H9 (cell line): ENCODE results near the gene MGAT4C. TPM values are rescaled to one million over a fixed set of nuclear protein-coding genes. Genes with fewer than 3 reads are reported as not detected.

ENCODE experiments used
- DNase-seq: peaks from one replicate; pipeline ENCODE4 v3.0.0-alpha.2; 2017
- H2AFZ ChIP-seq: one replicate; pipeline ENCODE4 v1.6.1; 2013; ENCODE audit warnings: mild to moderate bottlenecking, low read length, control low read depth, moderate library complexity
- H2AK5ac ChIP-seq: 2 replicates; pipeline ENCODE4 v1.6.1; 2013; ENCODE audit warnings: low read length, control low read depth, mixed read lengths; ENCODE audit not compliant: insufficient read length
- H2BK120ac ChIP-seq: one replicate; pipeline ENCODE4 v1.6.1; 2013; ENCODE audit warnings: low read depth, mild to moderate bottlenecking, low read length, control low read depth, inconsistent platforms; ENCODE audit not compliant: poor library complexity, severe bottlenecking
- H2BK12ac ChIP-seq: 2 replicates; pipeline ENCODE4 v1.6.1; 2013; ENCODE audit warnings: low read length, control low read depth, mixed read lengths, low read depth; ENCODE audit not compliant: insufficient read length
- H2BK15ac ChIP-seq: 2 replicates; pipeline ENCODE4 v1.6.1; 2013; ENCODE audit warnings: low read depth, low read length, control low read depth
- H2BK20ac ChIP-seq: one replicate; pipeline ENCODE4 v1.6.1; 2013; ENCODE audit warnings: low read depth, mild to moderate bottlenecking, low read length, control low read depth, inconsistent platforms; ENCODE audit not compliant: poor library complexity, severe bottlenecking
- H2BK5ac ChIP-seq: 2 replicates; pipeline ENCODE4 v1.6.1; 2013; ENCODE audit warnings: low read length, control low read depth, mixed read lengths; ENCODE audit not compliant: insufficient read length
- H3K14ac ChIP-seq: 2 replicates; pipeline ENCODE4 v1.6.1; 2013; ENCODE audit warnings: low read length, control low read depth; ENCODE audit not compliant: insufficient read depth
- H3K18ac ChIP-seq: 2 replicates; pipeline ENCODE4 v1.6.1; 2013; ENCODE audit warnings: low read depth, mild to moderate bottlenecking, mixed read lengths, low read length, control low read depth; ENCODE audit not compliant: insufficient read length
- H3K23ac ChIP-seq: 2 replicates; pipeline ENCODE4 v1.6.1; 2013; ENCODE audit warnings: low read length, control low read depth, mixed read lengths, low read depth; ENCODE audit not compliant: insufficient read length
- H3K23me2 ChIP-seq: 2 replicates; pipeline ENCODE4 v1.6.1; 2013; ENCODE audit warnings: low read depth, mild to moderate bottlenecking, mixed read lengths, low read length, control low read depth; ENCODE audit not compliant: insufficient read length, poor library complexity, severe bottlenecking
- H3K27ac ChIP-seq: 2 replicates; pipeline ENCODE4 v1.5.1; 2013; ENCODE audit warnings: low read length, control low read depth, mixed read lengths, low read depth; ENCODE audit not compliant: insufficient read length
- H3K27me3 ChIP-seq: 2 replicates; pipeline ENCODE4 v1.6.1; 2013; ENCODE audit warnings: low read length, control low read depth, inconsistent platforms; ENCODE audit not compliant: insufficient read depth
- H3K4ac ChIP-seq: 2 replicates; pipeline ENCODE4 v1.6.1; 2013; ENCODE audit warnings: low read depth, mild to moderate bottlenecking, control low read depth, inconsistent platforms, low read length, moderate library complexity
- H3K4me1 ChIP-seq: 2 replicates; pipeline ENCODE4 v1.6.1; 2013; ENCODE audit warnings: low read length, control low read depth, inconsistent platforms; ENCODE audit not compliant: insufficient read depth
- H3K4me2 ChIP-seq: 2 replicates; pipeline ENCODE4 v1.6.1; 2013; ENCODE audit warnings: low read length, control low read depth, mixed read lengths; ENCODE audit not compliant: insufficient read length, insufficient read depth
- H3K56ac ChIP-seq: 2 replicates; pipeline ENCODE4 v1.6.1; 2013; ENCODE audit warnings: low read depth, mild to moderate bottlenecking, mixed read lengths, low read length, control low read depth; ENCODE audit not compliant: insufficient read length
- H3K79me1 ChIP-seq: 2 replicates; pipeline ENCODE4 v1.6.1; 2013; ENCODE audit warnings: low read depth, mild to moderate bottlenecking, moderate library complexity, low read length, control low read depth, inconsistent platforms; ENCODE audit not compliant: insufficient read depth, poor library complexity, severe bottlenecking
- H3K79me2 ChIP-seq: 2 replicates; pipeline ENCODE4 v1.6.1; 2013; ENCODE audit warnings: low read length, control low read depth, inconsistent platforms; ENCODE audit not compliant: insufficient read depth
- H3K9ac ChIP-seq: 2 replicates; pipeline ENCODE4 v1.6.1; 2013; ENCODE audit warnings: low read length, control low read depth, mixed read lengths; ENCODE audit not compliant: insufficient read length; ENCODE audit errors: extremely low read depth
- H3K9me3 ChIP-seq: one replicate; pipeline ENCODE4 v1.6.1; 2013; ENCODE audit warnings: low read depth, low read length, inconsistent platforms; ENCODE audit not compliant: control insufficient read depth
- H3T11ph ChIP-seq: one replicate; pipeline ENCODE4 v1.6.1; 2013; ENCODE audit warnings: mild to moderate bottlenecking, low read length, control low read depth, inconsistent platforms
- H4K20me1 ChIP-seq: one replicate; pipeline ENCODE4 v1.6.1; 2013; ENCODE audit not compliant: control insufficient read depth, insufficient read length, insufficient read depth
- H4K5ac ChIP-seq: 2 replicates; pipeline ENCODE4 v1.6.1; 2013; ENCODE audit warnings: low read depth, mild to moderate bottlenecking, mixed read lengths, low read length, control low read depth; ENCODE audit not compliant: insufficient read length
- H4K8ac ChIP-seq: replicated peaks from 2 replicates; pipeline ENCODE4 v1.6.1; 2013; ENCODE audit warnings: low read length, control low read depth, mixed read lengths, low read depth; ENCODE audit not compliant: insufficient read length
- H4K91ac ChIP-seq: 2 replicates; pipeline ENCODE4 v1.6.1; 2013; ENCODE audit warnings: low read depth, mild to moderate bottlenecking, moderate library complexity, mixed read lengths, low read length, control low read depth; ENCODE audit not compliant: insufficient read length
- H3K27ac Mint-ChIP-seq, 3 experiments: 2 replicates in 2 of 3; 3 replicates in 1 of 3; pipeline ENCODE4 v1.8.0; 2020 to 2021; ENCODE audit warnings: mixed read lengths in 3 of 3, mild to moderate bottlenecking in 1 of 3, moderate library complexity in 1 of 3
- H3K27me3 Mint-ChIP-seq: 2 replicates; pipeline ENCODE4 v1.8.0; 2021; ENCODE audit warnings: low read depth, mild to moderate bottlenecking, moderate library complexity, mixed read lengths
- H3K36me3 Mint-ChIP-seq, 3 experiments: 2 replicates in 2 of 3; 3 replicates in 1 of 3; pipeline ENCODE4 v1.8.0; 2020 to 2021; ENCODE audit warnings: low read depth in 3 of 3, mixed read lengths in 3 of 3; ENCODE audit not compliant: insufficient read depth in 1 of 3
- H3K4me1 Mint-ChIP-seq, 2 experiments: 2 replicates each; pipeline ENCODE4 v1.8.0; 2020; ENCODE audit warnings: mixed read lengths in 2 of 2
- H3K4me3 Mint-ChIP-seq, 2 experiments: 2 replicates in 1 of 2; 3 replicates in 1 of 2; pipeline ENCODE4 v1.8.0; 2020 to 2021; ENCODE audit warnings: mild to moderate bottlenecking in 2 of 2, mixed read lengths in 2 of 2, moderate library complexity in 1 of 2
- H3K9me3 Mint-ChIP-seq, 2 experiments: 2 replicates in 1 of 2; 3 replicates in 1 of 2; pipeline ENCODE4 v1.8.0; 2020; ENCODE audit warnings: mild to moderate bottlenecking in 2 of 2, mixed read lengths in 2 of 2, moderate library complexity in 1 of 2
- CTCF ChIP-seq: fragments of 200-600 bp; sonication (generic); conservative IDR thresholded peaks from 3 replicates; pipeline ENCODE4 v1.8.0; 2021; ENCODE audit warnings: antibody characterized with exemption, mild to moderate bottlenecking
- WGBS: extraction: QIAGEN DNeasy Blood & Tissue Kit; methylation state at CpG from one replicate; pipeline ENCODE4 v1.1.7; 2013; ENCODE audit warnings: missing lambda C conversion rate, low lambda C conversion rate, mixed read lengths; ENCODE audit not compliant: insufficient read length; ENCODE audit errors: extremely low coverage; 5-methylcytosine and 5-hydroxymethylcytosine counted together
- total RNA-seq: library from RNA; stranded (reverse); gene quantifications from 2 replicates; pipeline ENCODE4 v1.2.1, GENCODE V29; 2021

Gene MGAT4C
- total RNA-seq, 1 experiment from 2014 or later = 1.3 TPM

- Histone ChIP-seq H3K27me3 (no peaks in the 10 kb centered on the region), H2BK12ac (no peak overlapping the region), H4K5ac (no peak overlapping the region), H2AFZ (no peak overlapping the region), H3K18ac (no peak overlapping the region), H3K79me2 (no peaks in the 10 kb centered on the region), H4K91ac (no peak overlapping the region), H2AK5ac (no peak overlapping the region), H3K9me3 (no peaks in the 10 kb centered on the region), H4K8ac (no peak overlapping the region), H2BK5ac (no peak overlapping the region), H2BK15ac (no peak overlapping the region), H4K20me1 (no peaks in the 10 kb centered on the region), H3K9ac (no peak overlapping the region), H3K79me1 (no peaks in the 10 kb centered on the region), H3K4me1 (no peaks in the 10 kb centered on the region), H2BK20ac (no peak overlapping the region), H3K4me2 (no peak overlapping the region), H3T11ph (no peak overlapping the region), H2BK120ac (no peak overlapping the region), H3K4ac (no peak overlapping the region), H3K23me2 (no peaks in the 10 kb centered on the region), H3K27ac (no peak overlapping the region), H3K56ac (no peak overlapping the region), H3K23ac (no peak overlapping the region), H3K14ac (no peak overlapping the region)
- WGBS = no CpG with 5 or more reads among the region's 1 CpG
- H3K4me3 Mint-ChIP-seq = no peak overlapping the region
- no peaks in the 10 kb centered on the region for H3K27me3 Mint-ChIP-seq
- no peaks in the 10 kb centered on the region for H3K4me1 Mint-ChIP-seq
- no peaks in the 10 kb centered on the region for H3K9me3 Mint-ChIP-seq
- no peaks in the 10 kb centered on the region for H3K36me3 Mint-ChIP-seq
- no peak for DNase-seq
- H3K27ac Mint-ChIP-seq = no peak overlapping the region
- no peak for TF ChIP-seq CTCF
Measured at GRCh38 chr12:86249276-86249675, 6.9 kb downstream of the MGAT4C start.
